Neutrophil (primary cell): ENCODE data around the gene SULT1C4.
"Not testable (repeated sequence)": the region's sequence is repeated elsewhere in the genome, so short reads cannot be mapped to it uniquely, and the experiment has no call there.

Experiments
- H3K27ac ChIP-seq: fragments of 200-600 bp; sonication (generic); 2 replicates; pipeline ENCODE4 v1.5.1; 2016; ENCODE audit warnings: mild to moderate bottlenecking, moderate library complexity
- H3K27me3 ChIP-seq: fragments of 200-600 bp; sonication (generic); 2 replicates; pipeline ENCODE4 v1.6.0; 2016; ENCODE audit warnings: mild to moderate bottlenecking
- H3K36me3 ChIP-seq: fragments of 200-600 bp; sonication (generic); 2 replicates; pipeline ENCODE4 v1.5.1; 2017
- H3K4me1 ChIP-seq, 2 experiments: fragments of 200-600 bp in 1 of 2; sonication (generic) in 1 of 2; 1 replicate in 1 of 2; 2 replicates in 1 of 2; pipeline versions ENCODE4 v1.5.1 to v1.6.1; 2013 to 2016; ENCODE audit warnings: low read depth in 1 of 2, low read length in 1 of 2, mild to moderate bottlenecking in 1 of 2, moderate library complexity in 1 of 2; ENCODE audit not compliant: control insufficient read depth in 1 of 2, insufficient read depth in 1 of 2
- H3K4me3 ChIP-seq, 2 experiments: fragments of 200-600 bp in 1 of 2; sonication (generic) in 1 of 2; 1 replicate in 1 of 2; 2 replicates in 1 of 2; pipeline ENCODE4 v1.5.1; 2013 to 2016; ENCODE audit warnings: low read depth in 1 of 2, low read length in 1 of 2, mild to moderate bottlenecking in 1 of 2, moderate library complexity in 1 of 2
- H3K9me3 ChIP-seq: fragments of 200-600 bp; sonication (generic); 2 replicates; pipeline ENCODE4 v1.5.1; 2016
- CTCF ChIP-seq: fragments of 200-600 bp; sonication (generic); IDR thresholded peaks from 2 replicates; pipeline ENCODE4 v1.5.1; 2016; ENCODE audit warnings: antibody characterized with exemption

Gene SULT1C4

GRCh38 chr2:108355906-108356734 is 21.6 kb upstream of the SULT1C4 start:
- Histone ChIP-seq H3K4me3 (no peak overlapping the region), H3K4me1 (peaks cover 39 to 48% of the 10 kb centered on the region in 2 experiments), H3K27ac (peak overlapping the region; percentile 48), H3K27me3 (no peaks in the 10 kb centered on the region), H3K9me3 (no peaks in the 10 kb centered on the region), H3K36me3 (no peaks in the 10 kb centered on the region)
- TF ChIP-seq CTCF, result no peak

- peaks cover 38% of the 10 kb centered on the region in 2 experiments for H3K4me1 ChIP-seq
- H3K27me3 ChIP-seq, H3K9me3 ChIP-seq, H3K4me3 ChIP-seq, H3K27ac ChIP-seq, H3K36me3 ChIP-seq: not testable (repeated sequence)
Observed at GRCh38 chr2:108359336-108359735, 18.4 kb upstream of the SULT1C4 start.

- TF ChIP-seq CTCF, result no peak
- Histone ChIP-seq H3K36me3 (no peaks in the 10 kb centered on the region), H3K4me3 (no peak overlapping the region), H3K27me3 (no peaks in the 10 kb centered on the region), H3K9me3 (no peaks in the 10 kb centered on the region), H3K27ac (no peak overlapping the region), H3K4me1 (peaks cover 22 to 27% of the 10 kb centered on the region in 2 experiments)
Observed at GRCh38 chr2:108360776-108361468, 16.8 kb upstream of the SULT1C4 start.

- Histone ChIP-seq H3K9me3 (no peaks in the 10 kb centered on the region), H3K27ac (peak overlapping the region; percentile 62), H3K4me3 (no peak overlapping the region), H3K36me3 (no peaks in the 10 kb centered on the region), H3K27me3 (no peaks in the 10 kb centered on the region), H3K4me1 (peaks cover 14 to 19% of the 10 kb centered on the region in 2 experiments)
- TF ChIP-seq CTCF, result no peak
Observed at GRCh38 chr2:108363024-108363907, 14.5 kb upstream of the SULT1C4 start.

- no peak for TF ChIP-seq CTCF
- peak overlapping the region; percentile 62 for H3K27ac ChIP-seq
- no peaks in the 10 kb centered on the region for H3K27me3 ChIP-seq
- no peak overlapping the region for H3K4me3 ChIP-seq
- no peaks in the 10 kb centered on the region for H3K36me3 ChIP-seq
- H3K4me1 ChIP-seq, result peaks cover 14 to 19% of the 10 kb centered on the region in 2 experiments
- no peaks in the 10 kb centered on the region for H3K9me3 ChIP-seq
Observed at GRCh38 chr2:108363908-108364225, 13.9 kb upstream of the SULT1C4 start.
